Uterus (tissue), 2 donors: ENCODE data around the gene ACE.

Source experiments
- CTCF ChIP-seq, 4 experiments: fragments of 200-600 bp in 2 of 4; fragments of 450-650 bp in 2 of 4; sonication (generic) in 2 of 4; IDR thresholded peaks; one replicate each; pipeline ENCODE4 v1.5.1; 2016 to 2019; ENCODE audit warnings: antibody characterized with exemption in 4 of 4, mild to moderate bottlenecking in 2 of 4, moderate library complexity in 1 of 4
- POLR2A ChIP-seq, 2 donors: fragments of 450-650 bp; IDR thresholded peaks; one replicate each; pipeline ENCODE4 v1.6.1; 2016; ENCODE audit warnings: antibody characterized with exemption in 2 of 2, mild to moderate bottlenecking in 1 of 2, moderate library complexity in 1 of 2

- TF ChIP-seq CTCF (IDR thresholded peaks at IDR 0.05), result no peak
- TF ChIP-seq POLR2A (IDR thresholded peaks at IDR 0.05), result no peak
Measured at GRCh38 chr17:63534078-63534570, 57.3 kb downstream of the ACE start.
